Activated T-cell treated with anti-CD3 and anti-CD28 coated beads, Interleukin-2, amount 50 U/mL, for 72 hours (primary cell): Measurements from ENCODE around the gene TFR2. TPM values are rescaled to one million over a fixed set of nuclear protein-coding genes. Genes with fewer than 3 reads are reported as not detected.

Experiments
- ATAC-seq, 2 donors: fragments of 150-1000 bp; cut with Tn5 transposase; replicated peaks in 1 of 2; 2 replicates each; pipeline ENCODE4 v1.10.0; 2021; ENCODE audit warnings: moderate library complexity in 2 of 2, mild to moderate bottlenecking in 1 of 2
- DNase-seq, 2 donors: peaks; one replicate each; pipeline ENCODE4 v3.0.0; 2021 to 2022; ENCODE audit warnings: mixed read lengths in 1 of 2
- H3K27ac Mint-ChIP-seq: one replicate; pipeline ENCODE4 v1.8.0; 2022; ENCODE audit warnings: mild to moderate bottlenecking, moderate library complexity, mixed read lengths
- H3K27me3 Mint-ChIP-seq: one replicate; pipeline ENCODE4 v1.8.0; 2022; ENCODE audit warnings: low read depth, mixed read lengths
- H3K36me3 Mint-ChIP-seq, 2 donors: one replicate each; pipeline ENCODE4 v1.8.0; 2022; ENCODE audit warnings: mixed read lengths in 2 of 2, mild to moderate bottlenecking in 1 of 2; ENCODE audit not compliant: insufficient read depth in 2 of 2
- H3K4me1 Mint-ChIP-seq: one replicate; pipeline ENCODE4 v1.8.0; 2022; ENCODE audit warnings: low read depth, mixed read lengths
- H3K4me3 Mint-ChIP-seq, 2 donors: one replicate each; pipeline ENCODE4 v1.8.0; 2022; ENCODE audit warnings: mild to moderate bottlenecking in 2 of 2, mixed read lengths in 2 of 2, moderate library complexity in 2 of 2
- H3K9me3 Mint-ChIP-seq, 2 donors: one replicate each; pipeline ENCODE4 v1.8.0; 2022; ENCODE audit warnings: mixed read lengths in 2 of 2
- total RNA-seq, 2 donors: library from RNA; stranded (reverse); gene quantifications; one replicate each; pipeline ENCODE4 v1.2.3, GENCODE V29; 2022

TFR2 gene
- total RNA-seq, 2 donors from 2014 or later, result 4.7 to 5.8 TPM

DNA sequence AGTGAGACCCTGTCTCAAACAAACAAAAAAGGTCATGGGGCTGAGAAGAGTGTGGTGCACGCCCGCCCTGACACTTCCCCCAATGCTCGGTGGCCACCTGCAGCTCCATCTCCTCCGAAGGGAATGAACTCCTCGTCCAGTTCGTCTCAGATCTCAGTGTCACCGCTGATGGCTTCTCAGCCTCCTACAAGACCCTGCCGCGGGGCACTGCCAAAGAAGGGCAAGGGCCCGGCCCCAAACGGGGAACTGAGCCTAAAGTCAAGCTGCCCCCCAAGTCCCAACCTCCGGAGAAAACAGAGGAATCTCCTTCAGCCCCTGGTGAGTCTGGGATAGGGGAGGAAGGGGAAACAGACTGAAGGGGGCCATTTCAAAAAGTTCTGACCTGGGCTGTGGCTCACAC is 35.0 kb downstream of the TFR2 start:
- H3K4me3 Mint-ChIP-seq, result no peak overlapping the region
- DNase-seq (no peak), ATAC-seq (no peak)
- H3K9me3 Mint-ChIP-seq, result no peaks in the 10 kb centered on the region
- H3K36me3 Mint-ChIP-seq, result no peaks in the 10 kb centered on the region
- H3K4me1 Mint-ChIP-seq, result peaks cover 21% of the 10 kb centered on the region
- no peaks in the 10 kb centered on the region for H3K27me3 Mint-ChIP-seq
- H3K27ac Mint-ChIP-seq, result no peak overlapping the region

DNA sequence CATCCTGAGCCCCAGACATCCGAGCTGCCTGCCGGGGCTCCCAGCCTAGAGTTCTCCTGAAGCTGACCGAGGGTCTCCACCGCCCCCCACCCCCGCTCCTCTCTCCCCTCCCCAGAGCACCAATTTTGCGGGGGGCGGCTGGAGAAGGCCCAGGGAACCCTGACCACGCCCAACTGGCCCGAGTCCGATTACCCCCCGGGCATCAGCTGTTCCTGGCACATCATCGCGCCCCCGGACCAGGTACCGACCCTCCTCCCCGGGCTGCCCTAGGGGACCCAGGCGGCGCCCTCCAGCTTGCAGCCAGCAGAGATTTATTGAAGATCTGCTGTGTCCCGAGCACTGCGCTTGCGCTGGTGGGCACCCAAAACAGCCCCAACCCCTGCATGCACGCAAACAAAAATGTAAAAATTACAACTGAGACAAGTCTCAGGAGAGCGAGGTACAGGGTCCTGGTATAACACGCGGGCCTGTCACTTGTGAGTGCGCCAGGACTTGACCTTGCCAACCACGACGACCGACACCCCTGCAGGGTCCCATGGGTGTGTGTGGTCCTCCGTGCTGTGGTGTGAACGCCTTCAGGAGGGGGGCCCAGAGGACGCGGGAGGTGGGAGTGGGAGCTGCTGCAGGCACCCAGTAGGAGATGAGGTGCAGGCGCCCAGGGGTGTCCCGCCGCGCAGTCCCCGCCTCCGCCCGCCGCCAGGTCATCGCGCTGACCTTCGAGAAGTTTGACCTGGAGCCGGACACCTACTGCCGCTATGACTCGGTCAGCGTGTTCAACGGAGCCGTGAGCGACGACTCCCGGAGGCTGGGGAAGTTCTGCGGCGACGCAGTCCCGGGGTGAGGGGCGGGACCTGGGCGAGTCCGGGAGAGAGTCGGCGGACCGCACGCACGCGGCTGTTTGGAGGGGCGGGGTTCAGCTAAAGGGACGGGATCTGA is 36.1 kb downstream of the TFR2 start:
- ATAC-seq (peak; percentile 10 to 12), DNase-seq (peak; percentile 43 to 56)
- H3K27me3 Mint-ChIP-seq, result no peaks in the 10 kb centered on the region
- no peak overlapping the region for H3K27ac Mint-ChIP-seq
- no peaks in the 10 kb centered on the region for H3K36me3 Mint-ChIP-seq
- H3K9me3 Mint-ChIP-seq, result no peaks in the 10 kb centered on the region
- H3K4me1 Mint-ChIP-seq, result peaks cover 16% of the 10 kb centered on the region
- H3K4me3 Mint-ChIP-seq, result peak overlapping the region; percentile 88 to 95

DNA sequence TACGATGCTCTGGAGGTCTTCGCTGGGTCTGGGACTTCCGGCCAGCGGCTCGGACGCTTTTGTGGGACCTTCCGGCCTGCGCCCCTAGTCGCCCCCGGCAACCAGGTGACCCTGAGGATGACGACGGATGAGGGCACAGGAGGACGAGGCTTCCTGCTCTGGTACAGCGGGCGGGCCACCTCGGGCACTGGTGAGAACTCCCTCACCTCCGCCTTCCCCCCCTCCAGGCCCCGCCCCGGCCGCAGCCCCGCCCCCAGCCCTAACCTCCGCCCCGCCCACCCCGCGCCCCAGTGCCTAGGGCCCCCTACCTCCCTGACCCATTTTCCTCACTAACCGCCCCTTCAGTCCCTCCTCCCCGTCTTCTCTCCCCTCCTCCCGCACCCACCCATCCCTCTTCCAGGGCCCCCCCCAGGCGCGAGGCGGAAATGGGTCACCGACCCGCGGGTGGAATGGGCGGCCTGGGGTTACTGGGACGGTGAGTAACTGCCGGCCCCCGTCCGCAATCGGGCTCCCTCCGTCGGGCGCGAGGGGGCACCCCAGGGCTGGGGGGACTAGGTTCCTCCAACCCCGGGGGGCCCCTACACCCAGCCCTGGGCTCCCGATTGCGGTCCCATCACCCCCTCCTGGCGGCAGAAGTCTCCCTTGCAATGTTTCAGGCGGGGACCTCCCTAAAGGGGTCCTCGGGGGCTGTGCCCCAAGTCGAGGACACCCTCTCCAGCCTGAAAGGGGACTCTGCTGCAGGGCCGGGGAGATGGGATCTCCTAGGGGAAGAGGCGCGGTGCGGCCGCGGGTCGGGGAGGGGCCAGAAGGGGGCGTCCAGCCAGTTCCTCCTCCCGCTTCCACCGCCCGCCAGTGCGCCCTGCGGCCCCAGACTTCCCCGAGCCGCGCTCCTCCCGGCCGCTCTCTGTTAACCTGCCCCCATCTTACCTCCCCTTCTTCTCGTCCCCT is 37.0 kb downstream of the TFR2 start:
- Mint-ChIP-seq H3K4me3 (peak overlapping the region; percentile 88 to 95), H3K9me3 (no peaks in the 10 kb centered on the region), H3K4me1 (peaks cover 16% of the 10 kb centered on the region), H3K27ac (peak overlapping the region; percentile 35), H3K27me3 (no peaks in the 10 kb centered on the region), H3K36me3 (no peaks in the 10 kb centered on the region)
- DNase-seq (peak; percentile 84 to 87), ATAC-seq (peak; percentile 77 to 81)

DNA sequence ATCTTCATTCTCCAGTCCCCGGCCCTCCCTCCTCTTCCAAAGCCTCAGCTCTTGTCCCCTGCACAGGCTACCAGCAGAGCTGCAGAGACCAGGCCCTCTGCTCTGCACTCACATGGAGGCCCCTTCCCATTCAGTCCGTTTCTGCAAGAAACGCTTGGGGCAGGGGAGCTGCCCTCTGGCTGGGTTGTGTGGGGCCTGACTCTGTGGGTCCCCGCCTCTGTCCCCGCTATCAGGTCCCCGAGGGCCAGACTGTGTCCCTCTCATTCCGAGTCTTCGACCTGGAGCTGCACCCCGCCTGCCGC is 37.7 kb downstream of the TFR2 start:
- ATAC-seq (no peak), DNase-seq (no peak)
- Mint-ChIP-seq H3K27me3 (no peaks in the 10 kb centered on the region), H3K4me3 (peak overlapping the region; percentile 88 to 95), H3K36me3 (no peaks in the 10 kb centered on the region), H3K4me1 (peaks cover 16% of the 10 kb centered on the region), H3K27ac (peak overlapping the region; percentile 35), H3K9me3 (no peaks in the 10 kb centered on the region)

DNA sequence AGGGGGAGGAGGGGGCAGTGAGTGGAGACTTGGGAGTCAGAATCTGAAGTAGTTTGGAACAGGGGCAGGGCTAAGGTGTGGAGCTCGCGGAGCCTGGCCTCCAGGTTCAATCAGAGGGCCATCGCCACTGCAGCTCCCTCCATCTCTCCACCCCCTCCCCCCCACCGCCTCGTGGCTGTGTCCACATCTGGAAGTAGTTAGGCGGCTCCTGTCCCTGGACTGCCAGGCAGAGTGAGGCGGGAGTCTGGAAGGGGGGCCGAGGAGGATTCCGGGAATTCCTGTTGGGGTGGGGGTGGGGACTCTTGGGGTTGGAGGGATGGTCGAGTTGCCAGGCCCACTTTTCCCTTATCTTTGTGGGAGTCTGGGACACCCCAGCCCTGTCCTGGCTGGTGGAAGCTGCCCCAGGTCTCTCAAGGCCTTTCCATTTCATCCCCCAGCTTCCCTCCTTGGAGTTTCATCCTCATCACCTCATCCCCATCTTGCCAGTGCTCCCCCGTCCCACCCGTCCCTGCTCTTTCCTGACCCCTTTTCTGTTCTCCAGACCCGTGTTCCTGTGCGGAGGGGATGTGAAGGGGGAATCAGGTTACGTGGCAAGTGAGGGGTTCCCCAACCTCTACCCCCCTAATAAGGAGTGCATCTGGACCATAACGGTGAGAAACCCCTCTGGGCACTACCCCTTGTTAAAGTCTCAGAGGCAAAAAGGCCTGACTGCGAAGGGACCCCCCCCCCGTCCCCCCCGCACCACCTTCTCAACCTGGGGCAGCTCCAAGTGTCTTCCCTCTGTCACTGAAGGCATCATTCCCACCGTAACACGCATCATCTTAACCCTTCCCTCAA is 38.2 kb downstream of the TFR2 start:
- Mint-ChIP-seq H3K9me3 (no peaks in the 10 kb centered on the region), H3K27me3 (no peaks in the 10 kb centered on the region), H3K27ac (no peak overlapping the region), H3K4me3 (peak overlapping the region; percentile 88 to 95), H3K4me1 (peaks cover 16% of the 10 kb centered on the region), H3K36me3 (no peaks in the 10 kb centered on the region)
- ATAC-seq (no peak), DNase-seq (no peak)

DNA sequence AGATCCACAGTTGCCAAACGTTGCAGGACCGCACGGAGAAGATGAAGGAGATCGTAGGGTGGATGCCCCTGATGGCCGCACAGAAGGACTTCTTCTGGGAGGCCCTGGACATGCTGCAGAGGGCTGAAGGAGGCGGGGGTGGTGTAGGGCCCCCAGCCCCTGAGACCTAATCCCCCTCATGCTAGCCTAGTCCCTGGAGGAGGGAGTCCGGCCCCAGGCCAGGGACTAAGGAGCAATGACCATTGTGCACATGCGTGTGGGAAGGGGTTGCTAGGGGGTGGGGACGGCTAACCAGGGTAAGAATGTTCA is 40.7 kb downstream of the TFR2 start:
- no peak overlapping the region for H3K4me3 Mint-ChIP-seq
- peaks cover 14% of the 10 kb centered on the region for H3K4me1 Mint-ChIP-seq
- no peaks in the 10 kb centered on the region for H3K9me3 Mint-ChIP-seq
- ATAC-seq (no peak), DNase-seq (no peak)
- H3K27me3 Mint-ChIP-seq, result no peaks in the 10 kb centered on the region
- no peaks in the 10 kb centered on the region for H3K36me3 Mint-ChIP-seq
- H3K27ac Mint-ChIP-seq, result no peak overlapping the region

DNA sequence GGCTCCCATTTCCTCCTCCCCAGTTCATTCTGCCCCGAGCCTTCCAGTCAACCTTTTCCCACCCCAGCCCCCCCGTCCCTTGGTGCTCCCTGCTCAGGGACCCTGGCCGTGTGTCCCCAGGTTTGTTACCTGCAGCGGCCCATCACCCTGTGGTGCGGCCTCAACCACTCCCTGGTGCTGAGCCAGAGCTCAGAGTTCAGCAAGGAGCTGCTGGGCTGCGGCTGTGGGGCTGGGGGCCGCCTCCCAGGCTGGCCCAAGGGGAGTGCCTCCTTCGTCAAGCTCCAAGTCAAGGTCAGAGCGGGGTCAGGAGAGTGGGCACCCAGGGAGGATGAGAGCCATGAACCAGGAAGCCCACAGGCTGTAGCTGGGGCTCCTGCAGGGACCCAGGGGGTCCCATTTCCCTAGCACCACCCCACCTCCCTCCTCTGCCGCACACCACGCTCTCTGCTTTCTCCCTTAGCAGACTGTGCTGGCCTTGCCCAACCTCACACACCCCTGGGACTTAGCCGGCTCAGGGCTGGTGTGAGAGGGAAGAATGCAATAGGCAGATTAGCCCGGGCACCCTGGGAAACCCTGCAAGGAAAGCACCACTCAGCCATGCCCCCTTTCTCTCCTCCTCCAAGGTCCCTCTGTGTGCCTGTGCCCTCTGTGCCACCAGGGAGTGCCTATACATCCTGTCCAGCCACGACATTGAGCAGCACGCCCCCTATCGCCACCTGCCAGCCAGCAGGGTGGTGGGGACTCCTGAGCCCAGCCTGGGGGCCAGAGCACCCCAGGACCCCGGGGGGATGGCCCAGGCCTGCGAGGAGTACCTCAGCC is 41.2 kb downstream of the TFR2 start:
- peaks cover 9% of the 10 kb centered on the region for H3K4me1 Mint-ChIP-seq
- no peaks in the 10 kb centered on the region for H3K36me3 Mint-ChIP-seq
- no peaks in the 10 kb centered on the region for H3K9me3 Mint-ChIP-seq
- H3K27ac Mint-ChIP-seq, result no peak overlapping the region
- no peak overlapping the region for H3K4me3 Mint-ChIP-seq
- no peak for DNase-seq
- no peaks in the 10 kb centered on the region for H3K27me3 Mint-ChIP-seq
- ATAC-seq, result no peak

DNA sequence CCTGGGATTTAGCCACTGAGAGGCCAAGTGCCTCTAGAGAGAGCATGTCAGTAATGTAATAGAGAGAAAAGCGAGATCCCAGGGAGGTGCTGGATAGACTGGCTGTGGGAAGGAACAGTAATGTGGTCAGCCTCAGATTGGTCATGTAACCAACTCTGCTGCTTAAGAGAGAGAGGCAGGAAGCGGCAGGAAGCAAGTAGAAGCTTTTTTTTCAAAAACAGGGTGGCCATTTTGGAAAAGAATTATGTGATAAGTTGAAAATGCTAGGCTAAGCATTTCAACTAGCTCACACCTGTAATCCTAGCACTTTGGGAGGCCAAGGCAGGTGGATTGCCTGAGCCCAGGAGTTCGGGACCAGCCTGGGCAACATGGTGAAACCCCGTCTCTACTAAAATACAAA is 42.9 kb downstream of the TFR2 start:
- H3K27ac Mint-ChIP-seq, result no peak overlapping the region
- no peaks in the 10 kb centered on the region for H3K9me3 Mint-ChIP-seq
- no peaks in the 10 kb centered on the region for H3K27me3 Mint-ChIP-seq
- no peak for DNase-seq
- H3K36me3 Mint-ChIP-seq, result no peaks in the 10 kb centered on the region
- ATAC-seq, result no peak
- H3K4me3 Mint-ChIP-seq, result no peak overlapping the region
- H3K4me1 Mint-ChIP-seq, result peaks cover 1% of the 10 kb centered on the region

DNA sequence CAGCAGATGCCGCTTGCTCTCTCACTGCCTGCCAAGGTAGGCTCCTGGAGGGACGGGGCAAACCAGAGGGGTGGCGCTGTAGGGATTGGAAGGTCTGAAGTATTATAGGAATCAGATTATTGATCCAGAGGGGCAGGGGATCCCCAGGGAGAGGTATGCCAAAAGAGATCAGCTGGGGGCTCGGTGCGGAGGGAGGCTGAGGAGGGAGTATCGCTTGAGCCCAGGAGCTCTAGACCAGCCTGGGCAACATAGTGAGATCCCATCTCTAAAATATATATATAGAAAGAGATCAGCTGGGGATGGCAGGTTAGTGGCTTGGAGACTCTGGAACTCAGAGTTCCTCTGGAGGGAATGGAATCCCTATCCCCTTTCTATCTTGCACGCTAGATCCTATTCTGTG is 46.2 kb downstream of the TFR2 start:
- DNase-seq, result no peak
- H3K4me3 Mint-ChIP-seq, result no peak overlapping the region

DNA sequence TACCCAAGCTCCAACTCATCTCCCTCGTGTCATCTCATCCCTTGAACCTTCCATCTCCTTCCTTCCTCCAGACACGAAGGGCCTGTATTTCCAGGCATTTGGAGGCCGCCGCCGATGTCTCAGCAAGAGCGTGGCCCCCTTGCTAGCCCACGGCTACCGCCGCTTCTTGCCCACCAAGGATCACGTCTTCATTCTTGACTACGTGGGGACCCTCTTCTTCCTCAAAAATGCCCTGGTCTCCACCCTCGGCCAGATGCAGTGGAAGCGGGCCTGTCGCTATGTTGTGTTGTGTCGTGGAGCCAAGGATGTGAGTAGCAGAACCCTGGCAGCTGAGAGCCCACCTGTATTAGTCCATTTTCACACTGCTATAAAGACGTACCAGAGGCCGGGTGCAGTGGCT is 49.8 kb downstream of the TFR2 start:
- no peaks in the 10 kb centered on the region for H3K9me3 Mint-ChIP-seq
- peaks cover 7% of the 10 kb centered on the region for H3K4me1 Mint-ChIP-seq
- no peak overlapping the region for H3K27ac Mint-ChIP-seq
- DNase-seq (no peak), ATAC-seq (no peak)
- no peaks in the 10 kb centered on the region for H3K27me3 Mint-ChIP-seq
- no peak overlapping the region for H3K4me3 Mint-ChIP-seq
- H3K36me3 Mint-ChIP-seq, result no peaks in the 10 kb centered on the region

More for the DNA sequence above, 46.2 kb downstream of the TFR2 start:
- no peak overlapping the region for H3K27ac Mint-ChIP-seq
- no peak for ATAC-seq
- H3K27me3 Mint-ChIP-seq, result no peaks in the 10 kb centered on the region
- H3K9me3 Mint-ChIP-seq, result no peaks in the 10 kb centered on the region
- no peaks in the 10 kb centered on the region for H3K36me3 Mint-ChIP-seq
- H3K4me1 Mint-ChIP-seq, result no peaks in the 10 kb centered on the region

DNA sequence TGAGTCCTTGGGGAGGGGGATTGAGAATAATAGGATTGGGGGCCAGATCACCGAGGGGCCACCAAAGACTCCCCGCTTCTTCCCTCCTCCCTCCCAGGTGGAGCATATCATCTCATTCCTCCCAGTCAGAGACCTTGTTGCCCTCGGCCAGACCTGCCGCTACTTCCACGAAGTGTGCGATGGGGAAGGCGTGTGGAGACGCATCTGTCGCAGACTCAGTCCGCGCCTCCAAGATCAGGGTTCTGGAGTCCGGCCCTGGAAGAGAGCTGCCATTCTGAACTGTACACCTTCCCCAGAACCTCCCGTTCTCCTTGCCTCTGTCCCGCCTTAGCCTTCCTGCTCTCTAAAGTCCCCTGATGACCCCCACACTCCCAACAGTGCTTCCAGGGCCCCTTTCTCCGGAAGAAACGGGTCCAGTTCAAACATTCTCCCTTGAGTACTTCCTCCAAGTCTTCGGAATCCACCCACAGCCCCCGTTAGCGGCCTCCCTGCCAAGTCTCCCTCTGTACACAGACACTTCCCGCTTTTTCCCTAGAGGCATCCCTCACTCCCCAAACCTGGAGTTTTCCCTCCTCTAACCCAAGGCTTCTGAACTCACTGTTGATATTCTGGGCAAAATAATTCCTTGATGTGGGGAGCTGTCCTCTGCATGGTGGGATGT is 51.1 kb downstream of the TFR2 start:
- no peaks in the 10 kb centered on the region for H3K9me3 Mint-ChIP-seq
- H3K4me3 Mint-ChIP-seq, result no peak overlapping the region

More for the DNA sequence above, 51.1 kb downstream of the TFR2 start:
- H3K36me3 Mint-ChIP-seq, result no peaks in the 10 kb centered on the region
- no peak overlapping the region for H3K27ac Mint-ChIP-seq
- ATAC-seq (no peak), DNase-seq (no peak)
- H3K27me3 Mint-ChIP-seq, result no peaks in the 10 kb centered on the region
- H3K4me1 Mint-ChIP-seq, result peaks cover 11% of the 10 kb centered on the region
